Nephron (organoid): ENCODE results near the gene CBR3.

Experiments
- H3K27ac Mint-ChIP-seq, 3 experiments: 2 replicates each; pipeline ENCODE4 v1.8.0; 2020; ENCODE audit warnings: mixed read lengths in 3 of 3, mild to moderate bottlenecking in 2 of 3, moderate library complexity in 1 of 3
- H3K27me3 Mint-ChIP-seq: 2 replicates; pipeline ENCODE4 v1.8.0; 2021; ENCODE audit warnings: low read depth, mild to moderate bottlenecking, moderate library complexity, mixed read lengths
- H3K36me3 Mint-ChIP-seq: 2 replicates; pipeline ENCODE4 v1.8.0; 2020; ENCODE audit warnings: low read depth, mixed read lengths
- H3K4me1 Mint-ChIP-seq: 2 replicates; pipeline ENCODE4 v1.8.0; 2020; ENCODE audit warnings: mixed read lengths
- H3K4me3 Mint-ChIP-seq, 3 experiments: 2 replicates each; pipeline ENCODE4 v1.8.0; 2020; ENCODE audit warnings: mild to moderate bottlenecking in 3 of 3, mixed read lengths in 3 of 3, moderate library complexity in 2 of 3
- H3K9me3 Mint-ChIP-seq: 2 replicates; pipeline ENCODE4 v1.8.0; 2020; ENCODE audit warnings: mixed read lengths
- TF ChIP-seq, protein P1 (sequence below), 3 experiments: fragments of 200-600 bp; sonication (generic); IDR thresholded peaks; one replicate each; pipeline ENCODE4 v1.5.0; 2021; ENCODE audit warnings: antibody characterized with exemption in 3 of 3; ENCODE audit not compliant: unreplicated experiment in 3 of 3

Gene CBR3

GRCh38 chr21:36188937-36189336 lies 54.1 kb downstream of the CBR3 start:
- TF ChIP-seq, protein P1, sequence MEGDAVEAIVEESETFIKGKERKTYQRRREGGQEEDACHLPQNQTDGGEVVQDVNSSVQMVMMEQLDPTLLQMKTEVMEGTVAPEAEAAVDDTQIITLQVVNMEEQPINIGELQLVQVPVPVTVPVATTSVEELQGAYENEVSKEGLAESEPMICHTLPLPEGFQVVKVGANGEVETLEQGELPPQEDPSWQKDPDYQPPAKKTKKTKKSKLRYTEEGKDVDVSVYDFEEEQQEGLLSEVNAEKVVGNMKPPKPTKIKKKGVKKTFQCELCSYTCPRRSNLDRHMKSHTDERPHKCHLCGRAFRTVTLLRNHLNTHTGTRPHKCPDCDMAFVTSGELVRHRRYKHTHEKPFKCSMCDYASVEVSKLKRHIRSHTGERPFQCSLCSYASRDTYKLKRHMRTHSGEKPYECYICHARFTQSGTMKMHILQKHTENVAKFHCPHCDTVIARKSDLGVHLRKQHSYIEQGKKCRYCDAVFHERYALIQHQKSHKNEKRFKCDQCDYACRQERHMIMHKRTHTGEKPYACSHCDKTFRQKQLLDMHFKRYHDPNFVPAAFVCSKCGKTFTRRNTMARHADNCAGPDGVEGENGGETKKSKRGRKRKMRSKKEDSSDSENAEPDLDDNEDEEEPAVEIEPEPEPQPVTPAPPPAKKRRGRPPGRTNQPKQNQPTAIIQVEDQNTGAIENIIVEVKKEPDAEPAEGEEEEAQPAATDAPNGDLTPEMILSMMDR (IDR thresholded peaks at IDR 0.05; ENCODE audit: unreplicated experiment in 3 of 3): no peak
- no peaks in the 10 kb centered on the region for H3K4me1 Mint-ChIP-seq
- H3K27ac Mint-ChIP-seq: no peak overlapping the region
- no peak overlapping the region for H3K4me3 Mint-ChIP-seq
- H3K36me3 Mint-ChIP-seq: no peaks in the 10 kb centered on the region
- no peaks in the 10 kb centered on the region for H3K27me3 Mint-ChIP-seq
- no peaks in the 10 kb centered on the region for H3K9me3 Mint-ChIP-seq

DNA sequence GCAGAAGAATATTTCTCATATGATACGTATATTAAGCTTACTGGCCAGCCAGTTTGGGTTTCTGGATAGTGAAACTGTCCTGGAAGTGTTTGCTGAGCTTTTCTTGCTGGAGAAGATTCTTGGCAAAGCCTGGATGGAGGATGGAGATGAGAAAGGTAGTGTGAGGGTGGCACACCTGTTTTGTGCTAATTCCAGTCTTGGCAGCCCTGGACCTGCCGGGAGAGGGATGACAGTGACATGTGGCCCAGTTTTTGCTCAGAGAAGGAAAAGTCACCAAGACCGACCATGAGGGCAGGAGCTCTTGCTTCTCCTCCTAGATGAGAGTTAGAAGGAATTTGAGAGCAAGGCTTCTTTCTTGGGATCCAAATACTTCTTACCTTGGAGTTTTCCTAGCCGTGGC lies 55.9 kb downstream of the CBR3 start:
- Mint-ChIP-seq H3K36me3 (no peaks in the 10 kb centered on the region), H3K4me1 (no peaks in the 10 kb centered on the region), H3K27me3 (no peaks in the 10 kb centered on the region), H3K27ac (no peak overlapping the region), H3K9me3 (no peaks in the 10 kb centered on the region), H3K4me3 (no peak overlapping the region)
- TF ChIP-seq, protein P1 (IDR thresholded peaks at IDR 0.05; ENCODE audit: unreplicated experiment in 3 of 3): no peak

- Mint-ChIP-seq H3K27ac (no peak overlapping the region), H3K9me3 (peaks cover 3% of the 10 kb centered on the region), H3K4me3 (no peak overlapping the region), H3K36me3 (peaks cover 5% of the 10 kb centered on the region), H3K27me3 (no peaks in the 10 kb centered on the region), H3K4me1 (no peaks in the 10 kb centered on the region)
- TF ChIP-seq, protein P1 (IDR thresholded peaks at IDR 0.05; ENCODE audit: unreplicated experiment in 3 of 3): no peak
These were observed 58.3 kb downstream of the CBR3 start for GRCh38 chr21:36193200-36193599.

DNA sequence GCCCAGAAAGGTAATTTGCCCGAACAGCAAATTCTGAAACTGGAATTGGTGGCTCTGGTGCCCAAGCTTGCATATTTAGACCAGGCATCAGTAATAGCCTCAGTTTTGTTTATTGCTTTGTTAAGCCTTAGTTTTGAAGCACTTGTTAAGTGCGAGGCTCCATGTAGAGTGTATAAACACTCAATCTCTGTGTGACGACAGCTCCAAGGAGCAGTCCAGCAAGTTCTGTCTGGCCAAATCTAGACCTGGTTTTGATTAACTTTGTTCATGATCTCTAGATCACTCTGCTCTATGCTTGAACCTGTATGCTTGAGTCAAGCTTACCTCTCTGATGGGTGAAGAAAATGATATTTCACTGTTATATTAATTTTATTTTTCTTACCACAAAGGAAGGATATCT lies 59.1 kb downstream of the CBR3 start:
- peaks cover 5% of the 10 kb centered on the region for H3K36me3 Mint-ChIP-seq
- H3K4me3 Mint-ChIP-seq: no peak overlapping the region

GRCh38 chr21:36195613-36196012 lies 60.7 kb downstream of the CBR3 start:
- no peak overlapping the region for H3K4me3 Mint-ChIP-seq

More for the DNA sequence above, 59.1 kb downstream of the CBR3 start:
- Mint-ChIP-seq H3K4me1 (no peaks in the 10 kb centered on the region), H3K9me3 (peaks cover 3% of the 10 kb centered on the region), H3K27ac (no peak overlapping the region), H3K27me3 (no peaks in the 10 kb centered on the region)
- TF ChIP-seq, protein P1 (IDR thresholded peaks at IDR 0.05; ENCODE audit: unreplicated experiment in 3 of 3): no peak

More at GRCh38 chr21:36195613-36196012, 60.7 kb downstream of the CBR3 start:
- no peaks in the 10 kb centered on the region for H3K27me3 Mint-ChIP-seq
- TF ChIP-seq, protein P1 (IDR thresholded peaks at IDR 0.05; ENCODE audit: unreplicated experiment in 3 of 3): no peak
- no peaks in the 10 kb centered on the region for H3K4me1 Mint-ChIP-seq
- H3K36me3 Mint-ChIP-seq: peaks cover 5% of the 10 kb centered on the region
- H3K27ac Mint-ChIP-seq: no peak overlapping the region
- H3K9me3 Mint-ChIP-seq: peaks cover 3% of the 10 kb centered on the region
